ENCODE results near the gene FAM163A.

Gene FAM163A

GRCh38 chr1:179748772-179749171, 5.7 kb downstream of the FAM163A start:
- FAIRE-seq: no peak
- DNase-seq (ENCODE audit: insufficient read length, low spot score): no peak
- no peak for TF ChIP-seq PAX5 (IDR thresholded peaks at IDR 0.05; ENCODE audit: insufficient read depth, low read length, severe bottlenecking)

- DNase-seq (ENCODE audit: insufficient read length, low spot score) (no peak), FAIRE-seq (no peak)
- TF ChIP-seq SPI1 (IDR thresholded peaks at IDR 0.05; ENCODE audit: low read depth, low read length) (no peak), PAX5 (IDR thresholded peaks at IDR 0.05; ENCODE audit: insufficient read depth, low read length, severe bottlenecking) (no peak), POU2F2 (IDR thresholded peaks at IDR 0.05; ENCODE audit: low read depth, low read length) (no peak), POLR2A (IDR thresholded peaks at IDR 0.05; ENCODE audit: low read depth, low read length) (no peak), TAF1 (IDR thresholded peaks at IDR 0.05; ENCODE audit: low read depth, low read length) (no peak), POLR2AphosphoS5 (IDR thresholded peaks at IDR 0.05; ENCODE audit: low read depth, low read length) (no peak)
Measured at GRCh38 chr1:179750630-179751029, 7.5 kb downstream of the FAM163A start.

- DNase-seq (ENCODE audit: insufficient read length, low spot score) (no peak), FAIRE-seq (no peak)
- TF ChIP-seq TAF1 (IDR thresholded peaks at IDR 0.05; ENCODE audit: low read depth, low read length) (no peak), PAX5 (IDR thresholded peaks at IDR 0.05; ENCODE audit: insufficient read depth, low read length, severe bottlenecking) (no peak), SPI1 (IDR thresholded peaks at IDR 0.05; ENCODE audit: low read depth, low read length) (no peak), POU2F2 (IDR thresholded peaks at IDR 0.05; ENCODE audit: low read depth, low read length) (no peak), POLR2AphosphoS5 (IDR thresholded peaks at IDR 0.05; ENCODE audit: low read depth, low read length) (no peak), POLR2A (IDR thresholded peaks at IDR 0.05; ENCODE audit: low read depth, low read length) (no peak)
Measured at GRCh38 chr1:179753061-179753460, 10.0 kb downstream of the FAM163A start.

GRCh38 chr1:179754041-179754624, 11.0 kb downstream of the FAM163A start:
- DNase-seq (ENCODE audit: insufficient read length, low spot score) (no peak), FAIRE-seq (no peak)
- TF ChIP-seq POLR2A (IDR thresholded peaks at IDR 0.05; ENCODE audit: low read depth, low read length): no peak
- no peak for TF ChIP-seq POU2F2 (IDR thresholded peaks at IDR 0.05; ENCODE audit: low read depth, low read length)
- no peak for TF ChIP-seq PAX5 (IDR thresholded peaks at IDR 0.05; ENCODE audit: insufficient read depth, low read length, severe bottlenecking)
- TF ChIP-seq SPI1 (IDR thresholded peaks at IDR 0.05; ENCODE audit: low read depth, low read length): no peak
- no peak for TF ChIP-seq TAF1 (IDR thresholded peaks at IDR 0.05; ENCODE audit: low read depth, low read length)
- no peak for TF ChIP-seq POLR2AphosphoS5 (IDR thresholded peaks at IDR 0.05; ENCODE audit: low read depth, low read length)

- DNase-seq (ENCODE audit: insufficient read length, low spot score): no peak
- TF ChIP-seq TAF1 (IDR thresholded peaks at IDR 0.05; ENCODE audit: low read depth, low read length): no peak
- no peak for FAIRE-seq
Measured at GRCh38 chr1:179757933-179758332, 14.8 kb downstream of the FAM163A start.

DNA sequence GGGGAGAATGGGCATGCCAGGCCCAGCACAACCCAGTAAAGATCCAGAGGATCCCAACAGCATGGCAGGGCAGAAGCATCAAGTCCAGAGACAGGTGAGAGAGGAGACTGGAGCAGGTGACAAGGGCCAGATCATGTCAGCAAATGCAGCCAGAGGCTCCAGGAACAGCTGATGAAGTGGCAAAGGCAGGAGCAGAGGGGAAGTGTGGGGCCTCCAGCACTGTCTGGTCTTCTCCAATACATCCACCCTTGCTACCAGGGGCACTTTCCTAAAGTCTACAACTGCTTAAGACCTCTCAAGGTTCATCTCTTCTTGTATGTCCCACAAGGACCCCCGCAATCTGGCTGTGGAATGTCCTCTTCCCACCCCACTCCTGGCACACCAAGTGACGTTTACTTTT, 17.4 kb downstream of the FAM163A start:
- no peak for FAIRE-seq
- DNase-seq (ENCODE audit: insufficient read length, low spot score): no peak
- TF ChIP-seq SPI1 (IDR thresholded peaks at IDR 0.05; ENCODE audit: low read depth, low read length) (no peak), POLR2A (IDR thresholded peaks at IDR 0.05; ENCODE audit: low read depth, low read length) (no peak), PAX5 (IDR thresholded peaks at IDR 0.05; ENCODE audit: insufficient read depth, low read length, severe bottlenecking) (no peak)

GRCh38 chr1:179761296-179761695, 18.2 kb downstream of the FAM163A start:
- TF ChIP-seq POLR2AphosphoS5 (IDR thresholded peaks at IDR 0.05; ENCODE audit: low read depth, low read length) (no peak), POLR2A (IDR thresholded peaks at IDR 0.05; ENCODE audit: low read depth, low read length) (no peak), POU2F2 (IDR thresholded peaks at IDR 0.05; ENCODE audit: low read depth, low read length) (no peak), SPI1 (IDR thresholded peaks at IDR 0.05; ENCODE audit: low read depth, low read length) (no peak), TAF1 (IDR thresholded peaks at IDR 0.05; ENCODE audit: low read depth, low read length) (no peak), PAX5 (IDR thresholded peaks at IDR 0.05; ENCODE audit: insufficient read depth, low read length, severe bottlenecking) (no peak)
- DNase-seq (ENCODE audit: insufficient read length, low spot score): no peak
- no peak for FAIRE-seq

DNA sequence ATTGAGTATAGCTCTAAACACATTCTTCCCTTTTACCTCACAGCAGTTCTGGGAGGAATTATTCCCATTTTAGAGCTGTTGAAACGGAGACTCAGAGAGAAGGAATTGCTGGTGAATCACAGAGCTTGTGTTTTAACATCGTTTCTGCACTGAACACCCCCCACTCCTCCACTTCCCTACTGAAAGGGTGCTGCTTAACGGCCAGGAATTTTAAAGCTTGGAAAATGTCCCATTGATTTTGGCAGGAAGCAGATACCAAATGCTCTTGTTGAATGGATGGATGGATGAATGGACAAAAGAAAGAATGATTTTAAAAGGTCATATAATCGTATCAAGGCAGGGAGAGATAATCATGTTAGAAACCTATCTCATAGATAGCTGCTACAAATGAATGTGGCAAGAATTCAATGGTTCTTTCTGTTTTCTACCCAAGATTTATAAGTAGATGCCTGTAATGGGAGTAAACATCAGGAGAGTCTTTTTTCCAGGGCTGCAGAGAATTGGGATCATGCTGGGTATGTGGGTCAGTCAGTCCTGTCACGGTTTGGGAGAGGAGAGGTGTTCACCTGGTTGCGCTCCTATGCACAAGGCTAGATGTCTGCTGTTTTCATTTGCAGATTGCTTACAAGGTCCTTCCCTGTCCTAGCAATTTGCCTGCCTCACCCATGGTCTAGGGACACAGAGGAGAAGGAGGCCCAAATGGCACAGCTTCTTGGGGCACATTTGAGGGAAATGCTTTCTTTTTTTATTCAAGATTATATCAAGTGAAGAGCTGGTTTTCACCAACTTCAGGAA, 19.0 kb downstream of the FAM163A start:
- FAIRE-seq (no peak), DNase-seq (ENCODE audit: insufficient read length, low spot score) (no peak)
- no peak for TF ChIP-seq POU2F2 (IDR thresholded peaks at IDR 0.05; ENCODE audit: low read depth, low read length)
- no peak for TF ChIP-seq POLR2AphosphoS5 (IDR thresholded peaks at IDR 0.05; ENCODE audit: low read depth, low read length)
- TF ChIP-seq POLR2A (IDR thresholded peaks at IDR 0.05; ENCODE audit: low read depth, low read length): no peak
- TF ChIP-seq SPI1 (IDR thresholded peaks at IDR 0.05; ENCODE audit: low read depth, low read length): no peak
- no peak for TF ChIP-seq PAX5 (IDR thresholded peaks at IDR 0.05; ENCODE audit: insufficient read depth, low read length, severe bottlenecking)
- TF ChIP-seq TAF1 (IDR thresholded peaks at IDR 0.05; ENCODE audit: low read depth, low read length): no peak

DNA sequence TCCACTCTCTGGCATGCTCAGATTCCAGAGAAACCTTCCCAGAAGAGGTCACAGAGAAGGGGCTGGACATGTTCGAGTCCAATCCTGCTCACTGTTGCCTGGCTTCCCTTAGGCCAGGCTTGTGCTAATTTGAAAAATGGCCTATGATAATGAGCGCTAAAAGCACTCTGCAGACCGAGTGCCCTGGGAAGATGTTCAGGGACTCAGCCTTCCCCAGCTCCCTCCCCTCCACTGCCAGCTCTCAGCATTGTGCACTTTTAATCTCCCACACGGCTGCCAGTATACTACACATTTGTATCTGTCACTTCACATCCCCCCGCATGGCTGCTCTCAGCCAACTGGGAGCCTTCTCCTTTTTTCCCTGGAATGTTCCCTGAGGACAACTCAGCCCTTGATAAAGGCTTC, 24.1 kb downstream of the FAM163A start:
- TF ChIP-seq POLR2A (IDR thresholded peaks at IDR 0.05; ENCODE audit: low read depth, low read length) (no peak), PAX5 (IDR thresholded peaks at IDR 0.05; ENCODE audit: insufficient read depth, low read length, severe bottlenecking) (no peak), POLR2AphosphoS5 (IDR thresholded peaks at IDR 0.05; ENCODE audit: low read depth, low read length) (no peak), POU2F2 (IDR thresholded peaks at IDR 0.05; ENCODE audit: low read depth, low read length) (no peak), TAF1 (IDR thresholded peaks at IDR 0.05; ENCODE audit: low read depth, low read length) (no peak), SPI1 (IDR thresholded peaks at IDR 0.05; ENCODE audit: low read depth, low read length) (no peak)
- DNase-seq (ENCODE audit: insufficient read length, low spot score) (no peak), FAIRE-seq (no peak)

GRCh38 chr1:179767996-179768395, 24.9 kb downstream of the FAM163A start:
- DNase-seq (ENCODE audit: insufficient read length, low spot score): no peak
- no peak for FAIRE-seq
- no peak for TF ChIP-seq POU2F2 (IDR thresholded peaks at IDR 0.05; ENCODE audit: low read depth, low read length)

All from GM12891 (cell line).